Stimulated activated CD4-positive, alpha-beta T cell treated with anti-CD3 and anti-CD28 coated beads, Interleukin-1b, Interleukin-23, amount 100 ng/mL, for 1 hour (primary cell): ENCODE measurements around the gene LRFN2.

Experiments used
- DNase-seq, 2 donors: peaks; one replicate each; pipeline ENCODE4 v3.0.0-alpha.2; 2020; ENCODE audit warnings: low read depth in 2 of 2

LRFN2 gene

DNA sequence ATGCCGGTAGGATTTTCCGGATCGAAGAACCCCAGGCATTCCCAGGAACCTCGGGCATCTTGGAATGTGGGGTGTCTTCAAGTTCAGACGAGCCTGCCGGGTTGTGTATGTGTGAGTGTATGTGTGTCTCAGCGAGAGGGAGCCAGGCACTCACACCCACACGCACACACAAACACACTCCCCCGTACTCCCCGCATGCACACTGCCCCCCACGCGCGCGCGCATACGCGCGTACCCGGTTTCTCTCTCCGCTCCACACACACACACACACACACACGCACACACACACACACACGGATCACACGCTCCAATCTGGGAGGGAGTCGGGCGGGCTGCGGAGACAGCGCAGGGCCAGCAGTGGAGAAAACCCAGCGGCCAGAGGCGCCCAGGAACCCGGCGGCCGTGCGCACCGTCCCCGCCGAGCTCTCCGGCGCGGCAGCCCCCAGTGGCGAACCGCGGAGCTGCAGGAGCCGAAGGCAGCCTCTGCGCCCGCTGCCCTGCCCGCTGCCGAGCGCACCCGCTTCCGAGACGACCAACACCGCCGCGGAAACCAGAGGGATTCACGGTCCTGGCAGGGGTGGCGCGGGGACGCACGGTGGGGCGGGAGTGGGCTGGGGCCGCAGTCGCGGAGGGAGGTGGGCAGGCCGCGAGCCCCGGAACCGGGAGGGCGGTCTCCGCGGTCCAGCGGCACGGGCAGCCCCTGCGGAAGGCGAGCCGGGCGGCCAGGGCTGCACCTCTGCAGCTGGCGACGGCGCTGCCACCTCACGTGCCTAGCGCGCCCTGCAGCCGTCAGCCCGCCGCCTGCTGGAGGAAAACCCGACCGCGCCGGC is at the start of gene LRFN2:
Gene LRFN2, minus strand, starts transcription at position 125 of the 830 bp plus-strand sequence.
- peak; percentile 14 to 44 for DNase-seq

DNA sequence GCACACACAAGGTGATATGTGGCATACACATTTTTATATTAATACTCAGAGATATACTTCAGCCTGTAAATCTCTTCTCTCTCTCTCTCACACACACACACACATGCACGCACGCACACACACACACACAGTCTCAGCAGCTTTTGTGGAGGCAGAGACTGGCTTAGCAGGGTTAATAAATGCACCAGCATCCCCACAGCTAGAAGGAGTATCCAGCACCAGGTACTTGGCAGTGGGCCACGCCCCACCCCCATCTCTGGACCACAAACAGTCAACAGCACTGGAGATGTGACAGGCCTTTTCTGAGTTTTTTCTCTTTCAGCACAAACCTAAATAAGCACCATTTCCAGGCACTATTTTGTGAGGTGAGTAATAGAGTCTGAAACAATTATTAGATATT is 47.3 kb upstream of the LRFN2 start:
- DNase-seq = no peak

DNA sequence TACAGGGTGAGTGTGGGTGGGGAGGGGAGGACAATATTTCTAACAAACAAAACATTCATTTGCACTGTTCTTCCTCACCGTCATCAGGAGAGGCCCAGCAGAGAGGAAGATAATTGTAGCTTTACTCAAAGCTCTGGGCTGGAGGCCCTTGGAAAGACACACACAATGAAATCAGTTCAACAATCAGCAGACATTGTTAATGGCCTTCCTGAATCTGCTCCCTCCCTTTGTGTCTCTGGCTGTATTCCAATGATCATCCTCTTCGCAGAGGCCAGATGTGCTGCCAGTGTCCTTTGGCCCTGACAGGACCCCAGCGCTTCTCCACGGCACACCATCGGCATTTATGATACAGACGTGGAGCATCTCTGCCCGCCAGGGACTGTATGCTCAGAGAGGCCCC is 44.6 kb upstream of the LRFN2 start:
- DNase-seq = no peak

DNA sequence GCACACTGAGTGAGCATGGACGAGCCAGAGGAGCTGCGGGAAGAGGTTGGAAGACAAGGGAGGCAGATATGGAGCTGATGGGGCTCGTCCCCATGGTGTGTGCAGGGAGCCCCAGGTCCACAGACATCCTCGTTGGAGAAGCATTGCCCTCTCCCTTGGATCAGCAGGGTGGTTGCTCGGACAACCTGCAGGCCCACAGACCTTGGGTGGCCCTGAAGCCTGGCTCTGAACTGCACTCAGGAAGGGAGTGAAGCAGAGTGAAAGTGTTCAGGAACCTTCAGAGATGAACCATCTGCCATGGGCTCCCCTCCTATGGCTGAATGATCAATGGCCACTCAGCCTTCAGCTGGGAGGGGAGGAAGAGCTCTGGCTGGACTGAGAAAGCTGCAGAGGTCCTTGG is 43.3 kb upstream of the LRFN2 start:
- DNase-seq = no peak

DNA sequence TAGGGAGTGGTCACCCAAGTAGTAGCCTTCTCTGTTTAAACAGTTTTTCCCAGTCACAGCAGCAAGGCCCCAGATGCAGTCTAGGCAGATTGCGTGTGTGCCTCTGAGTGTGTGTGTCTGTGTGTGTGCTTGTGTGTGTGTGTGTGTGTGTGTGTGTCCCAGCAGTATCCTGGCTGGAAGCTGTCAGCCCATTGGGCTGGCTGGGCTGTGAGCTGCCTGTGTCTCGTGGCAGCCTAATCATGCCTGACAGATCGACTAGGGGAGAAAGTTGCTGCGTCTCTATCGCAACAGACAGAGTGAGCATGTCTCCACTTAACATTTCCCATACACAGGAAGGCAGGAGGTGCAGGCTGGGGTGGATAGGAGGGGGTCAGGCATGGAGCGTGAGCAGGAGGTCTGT is 42.9 kb upstream of the LRFN2 start:
- DNase-seq = no peak

DNA sequence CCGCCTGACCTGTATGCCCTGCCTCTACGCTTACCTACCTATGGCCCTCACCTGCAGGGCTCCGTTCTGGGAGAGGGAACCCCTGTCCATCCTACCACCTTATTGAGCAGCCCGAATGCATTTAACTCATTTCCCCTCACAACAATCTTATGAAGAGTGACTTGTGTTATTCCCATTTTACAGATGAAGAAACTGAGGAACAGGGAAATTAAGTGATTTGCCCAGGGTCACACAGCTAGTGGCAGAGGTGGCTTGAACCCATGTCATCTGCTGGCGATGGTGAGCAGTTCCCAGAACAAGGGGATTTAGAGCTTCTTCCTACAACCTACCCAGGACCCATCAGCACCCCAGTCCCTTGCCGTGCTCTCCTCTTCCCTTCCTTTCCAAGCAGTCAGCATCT is 42.3 kb upstream of the LRFN2 start:
- no peak for DNase-seq

DNA sequence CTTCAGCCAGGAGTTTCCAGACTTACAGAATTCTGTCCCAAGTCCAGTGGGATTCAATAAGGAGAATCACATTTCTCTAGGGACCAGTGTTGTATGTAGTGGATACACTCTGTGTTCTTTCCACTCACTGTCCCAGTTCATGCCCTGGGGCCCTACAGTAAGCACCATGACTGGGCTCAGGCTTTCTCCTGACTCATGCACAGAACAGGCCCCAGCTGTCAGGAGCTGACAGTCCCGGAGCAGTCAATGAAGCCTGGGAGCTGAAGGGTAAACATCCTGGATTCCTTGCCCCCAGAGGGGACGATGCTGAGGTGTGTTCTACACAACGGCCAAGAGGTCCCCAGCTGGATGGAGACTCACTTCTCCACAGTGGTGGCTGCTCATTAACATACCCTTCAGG is 40.2 kb upstream of the LRFN2 start:
- no peak for DNase-seq

DNA sequence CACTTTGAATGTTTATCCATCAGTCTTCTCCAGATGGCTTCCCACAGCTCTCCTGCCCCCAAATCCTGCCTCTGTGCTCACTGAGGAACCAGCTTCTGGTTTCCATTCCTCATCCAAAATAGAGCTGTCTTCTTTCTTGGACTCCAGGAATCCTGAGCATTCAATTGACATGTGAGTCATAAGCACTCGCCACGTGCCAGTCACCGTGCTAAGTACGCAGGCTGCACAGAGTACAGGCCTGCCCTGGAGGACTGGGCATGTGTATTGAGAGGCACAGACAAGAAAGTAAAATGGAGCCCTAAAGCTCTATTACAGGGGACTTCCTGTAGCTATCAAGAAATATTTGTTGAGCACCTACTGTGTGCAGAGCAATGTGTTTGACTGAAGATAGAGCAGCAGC is 39.7 kb upstream of the LRFN2 start:
- DNase-seq = no peak

DNA sequence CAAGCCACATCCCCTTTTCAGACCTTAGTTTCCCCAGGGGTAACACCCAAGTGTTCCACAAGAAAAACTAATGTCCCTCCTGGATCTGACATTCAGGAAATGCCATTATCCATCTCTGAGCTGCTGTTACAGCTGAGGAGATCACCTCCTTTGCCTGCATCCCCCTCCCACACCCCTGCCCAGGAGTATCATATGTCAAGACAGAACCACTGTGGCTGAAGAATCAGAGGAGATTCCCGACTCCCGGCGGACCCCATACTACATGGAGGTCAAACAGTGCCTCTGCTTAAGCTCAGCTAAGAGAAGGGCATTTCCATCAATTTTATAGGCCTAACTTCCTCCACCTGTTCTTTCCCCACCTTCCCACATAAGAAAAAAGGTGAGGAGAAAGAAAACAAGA is 36.8 kb upstream of the LRFN2 start:
- no peak for DNase-seq

DNA sequence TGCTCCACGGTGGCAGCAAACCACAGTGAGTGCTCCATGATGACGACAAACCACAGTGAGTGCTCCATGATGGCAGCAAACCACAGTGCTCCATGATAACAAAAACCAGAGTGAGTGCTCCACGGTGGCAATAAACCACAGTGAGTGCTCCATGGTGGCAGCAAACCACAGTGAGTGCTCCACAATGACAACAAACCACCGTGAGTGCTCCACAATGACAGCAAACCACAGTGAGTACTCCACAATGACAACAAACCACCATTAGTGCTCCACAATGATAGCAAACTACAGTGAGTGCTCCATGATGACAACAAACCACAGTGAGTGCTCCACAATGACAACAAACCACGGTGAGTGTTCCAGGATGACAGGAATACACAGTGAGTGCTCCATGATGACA is 36.0 kb upstream of the LRFN2 start:
- no peak for DNase-seq

DNA sequence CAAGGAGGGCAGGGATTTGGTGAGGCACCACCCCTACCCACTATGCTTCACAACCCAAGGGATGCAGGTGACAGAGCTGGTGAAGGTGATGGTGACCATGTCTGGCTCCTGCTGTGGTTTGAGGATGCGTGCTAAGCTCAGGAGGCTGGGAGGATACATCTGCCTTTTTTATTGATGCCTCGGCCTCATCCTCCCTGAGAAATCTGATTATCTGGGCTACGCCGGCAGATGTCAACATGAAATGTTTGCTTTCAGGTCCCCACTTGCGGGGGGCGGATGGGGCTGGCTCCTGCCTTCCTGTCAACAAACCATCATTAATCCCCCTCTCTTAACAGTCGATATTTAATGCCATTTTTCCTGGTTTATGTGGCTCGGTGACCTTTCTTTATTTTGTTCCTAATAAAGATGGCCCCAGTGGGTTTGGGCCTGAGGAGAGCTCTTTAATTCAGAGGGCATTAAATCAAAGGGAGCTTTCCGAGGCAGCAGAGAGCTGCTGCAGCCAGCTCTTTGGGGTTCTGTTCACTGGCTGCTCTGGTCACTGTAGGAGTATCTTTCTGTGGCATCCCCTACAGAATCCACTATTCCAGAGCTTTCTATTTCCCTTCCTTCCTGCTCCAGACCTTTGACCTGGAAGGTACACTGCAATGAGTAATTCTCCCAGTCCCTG is 33.5 kb upstream of the LRFN2 start:
- no peak for DNase-seq

DNA sequence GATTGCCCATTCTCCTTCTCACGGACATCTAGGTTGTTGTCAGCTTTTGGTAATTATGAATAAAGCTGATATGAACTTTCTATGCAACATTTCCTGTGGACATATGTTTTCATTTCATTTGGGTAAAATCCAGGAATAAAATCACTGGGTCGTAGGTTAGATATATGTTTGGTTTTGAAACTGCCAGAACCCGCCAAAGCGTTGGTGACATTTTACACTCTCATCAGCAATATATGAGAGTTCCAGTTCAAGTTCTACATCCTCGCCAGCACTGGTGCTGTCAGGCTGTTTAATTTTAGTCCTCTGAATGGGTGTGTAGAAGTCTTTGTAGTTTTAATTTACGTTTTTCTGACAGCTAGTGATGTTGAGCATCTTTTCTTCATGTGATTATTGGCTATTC is 27.5 kb upstream of the LRFN2 start:
- no peak for DNase-seq

DNA sequence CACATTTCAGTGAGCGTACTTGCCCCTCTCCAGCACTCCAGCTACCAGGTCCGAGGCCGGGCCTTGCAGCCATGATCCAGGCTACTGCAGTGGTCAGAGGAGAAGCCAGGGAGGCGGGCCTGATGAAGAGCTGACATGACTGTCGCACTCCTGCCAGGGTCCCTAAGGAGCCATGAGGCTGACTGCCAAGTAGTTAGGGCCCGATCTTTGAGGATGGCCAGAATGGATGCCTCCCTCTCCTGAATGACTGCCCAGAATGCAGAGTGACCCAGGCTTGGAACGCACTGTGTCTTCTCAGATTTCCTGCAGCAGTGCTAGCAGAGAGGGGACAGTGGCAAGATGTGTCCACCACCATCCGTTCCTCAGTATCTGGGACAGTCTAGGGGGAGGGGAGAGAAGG is 24.7 kb upstream of the LRFN2 start:
- DNase-seq = no peak

DNA sequence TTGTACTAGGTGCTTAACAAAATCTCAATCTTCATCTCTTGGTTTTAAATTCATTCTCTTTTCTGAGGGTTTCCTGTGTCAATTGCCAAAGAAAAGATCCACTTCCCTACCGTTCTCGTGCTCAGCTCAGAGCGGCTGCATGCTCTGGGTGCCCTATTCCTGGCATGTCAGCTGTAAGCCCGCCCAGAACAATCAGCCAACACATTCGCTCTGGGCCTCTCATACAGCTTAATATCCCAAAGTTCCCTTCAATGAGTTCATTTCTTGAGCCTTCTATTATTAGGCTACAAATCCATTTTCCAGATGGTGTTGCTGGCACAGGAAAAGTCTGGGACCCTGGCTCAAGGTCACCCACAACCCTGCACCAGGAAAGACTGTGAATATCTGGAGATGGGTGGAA is 24.3 kb upstream of the LRFN2 start:
- no peak for DNase-seq

DNA sequence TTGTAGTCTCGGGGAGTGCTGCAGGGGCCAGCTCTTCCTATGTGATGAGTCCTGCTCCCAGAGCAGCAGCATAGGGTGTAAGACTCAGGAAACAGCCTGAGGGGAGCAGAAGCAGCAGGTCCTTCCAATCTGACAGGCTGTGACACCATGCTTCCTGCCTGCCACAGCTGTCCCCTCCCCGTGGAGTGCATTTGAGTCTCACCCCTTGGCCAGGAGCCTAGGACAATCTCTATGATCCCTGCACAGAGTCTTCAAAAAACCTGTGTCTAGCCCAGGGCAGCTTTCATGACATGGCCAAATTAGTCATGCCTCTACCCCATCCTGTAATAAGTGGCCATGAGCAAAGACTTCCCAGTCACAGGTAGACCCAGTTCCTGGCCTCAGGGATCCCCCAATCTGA is 23.1 kb upstream of the LRFN2 start:
- no peak for DNase-seq

DNA sequence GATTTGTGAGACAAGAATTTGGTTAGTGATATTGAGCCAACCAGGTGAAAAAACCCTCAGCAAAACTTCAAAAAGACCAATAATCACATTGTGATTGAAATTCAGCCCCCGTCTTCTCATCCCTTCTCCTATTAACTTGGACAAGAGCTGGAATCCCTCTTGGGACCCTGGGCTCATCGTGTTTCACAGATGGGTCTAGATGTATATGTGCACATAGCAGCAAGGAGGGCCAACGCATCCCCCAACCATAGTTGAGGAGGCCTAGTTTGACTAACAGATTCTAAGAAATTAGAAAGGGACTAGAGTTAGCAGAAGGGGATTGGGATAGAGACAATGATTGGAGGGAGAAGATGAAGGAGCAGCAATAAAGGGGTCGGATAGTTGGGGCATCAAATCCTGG is 19.8 kb upstream of the LRFN2 start:
- DNase-seq = no peak

DNA sequence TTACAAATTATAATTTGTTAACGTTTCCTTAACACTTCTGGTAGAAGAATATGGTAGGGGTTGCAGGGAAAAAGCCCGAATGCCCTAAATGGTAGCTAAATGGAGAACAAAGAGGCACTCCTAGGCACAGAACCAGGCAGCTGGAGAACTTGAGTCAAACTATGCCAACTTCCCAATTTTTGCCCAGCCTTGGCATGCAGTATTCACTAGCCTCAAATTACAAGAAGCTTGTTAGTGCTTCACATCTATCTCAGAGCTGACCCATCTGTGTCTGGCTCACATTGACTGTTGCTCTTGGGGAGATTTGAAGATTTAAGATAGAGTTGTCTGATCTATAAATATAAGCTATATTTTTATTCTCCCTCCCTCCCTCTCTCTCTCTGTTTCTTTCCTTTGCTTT is 19.4 kb upstream of the LRFN2 start:
- no peak for DNase-seq

DNA sequence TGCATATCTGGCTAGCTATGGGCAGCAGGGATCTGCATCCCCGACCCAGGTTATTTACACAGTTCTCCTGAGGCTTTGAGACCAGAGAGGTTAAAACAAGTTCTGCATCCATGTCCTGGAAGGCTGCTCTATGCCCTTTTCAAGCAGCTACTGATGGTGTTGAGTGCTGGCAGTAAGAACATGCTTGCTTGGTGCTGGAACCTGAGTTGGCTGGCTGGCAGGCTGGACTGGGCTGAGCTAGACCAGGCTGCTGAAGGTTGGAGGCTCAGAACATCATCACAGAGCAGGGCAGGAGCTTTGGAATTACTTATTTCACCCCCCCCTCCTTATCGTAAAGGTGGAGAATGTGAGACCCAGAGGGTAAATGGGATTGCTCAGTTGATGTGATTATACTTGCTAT is 16.9 kb upstream of the LRFN2 start:
- no peak for DNase-seq

DNA sequence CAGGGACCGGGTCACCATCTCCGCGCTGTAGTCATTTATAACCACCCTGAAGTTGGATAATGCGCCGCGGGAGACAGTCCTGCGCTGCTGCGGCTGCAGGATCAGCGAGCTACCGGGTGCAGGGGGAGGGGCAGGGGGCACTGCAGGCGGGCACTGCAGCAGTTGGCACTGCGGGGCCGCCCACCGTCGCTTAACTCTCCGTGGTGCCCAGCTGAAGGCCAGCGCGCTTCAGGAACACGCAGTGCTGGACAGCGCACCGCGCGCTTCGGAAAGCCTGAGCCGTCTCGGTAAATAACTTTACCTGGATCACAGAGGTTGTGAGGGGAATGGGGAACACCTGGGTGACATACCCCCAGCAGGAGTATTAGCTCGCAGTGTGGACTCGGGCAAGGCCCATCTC is 12.4 kb upstream of the LRFN2 start:
- DNase-seq = no peak

DNA sequence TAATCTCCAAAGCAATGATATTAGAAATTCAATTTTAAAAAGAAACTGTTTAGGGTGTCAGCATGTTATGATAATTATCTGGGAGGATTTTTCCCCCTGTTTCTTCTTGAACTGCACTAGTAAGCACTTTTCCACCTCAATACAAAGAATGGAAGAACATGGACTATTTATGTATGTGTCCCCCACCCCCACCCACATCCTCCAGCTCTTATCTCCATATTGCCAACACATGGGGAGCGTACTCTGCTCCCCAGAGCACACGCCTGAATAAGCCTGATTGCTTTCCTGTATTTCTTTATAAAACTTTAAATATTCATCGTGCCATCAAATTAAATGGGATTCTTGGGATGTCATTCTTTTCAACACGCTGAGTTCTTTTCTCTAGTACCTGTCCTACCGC is 11.4 kb upstream of the LRFN2 start:
- no peak for DNase-seq

DNA sequence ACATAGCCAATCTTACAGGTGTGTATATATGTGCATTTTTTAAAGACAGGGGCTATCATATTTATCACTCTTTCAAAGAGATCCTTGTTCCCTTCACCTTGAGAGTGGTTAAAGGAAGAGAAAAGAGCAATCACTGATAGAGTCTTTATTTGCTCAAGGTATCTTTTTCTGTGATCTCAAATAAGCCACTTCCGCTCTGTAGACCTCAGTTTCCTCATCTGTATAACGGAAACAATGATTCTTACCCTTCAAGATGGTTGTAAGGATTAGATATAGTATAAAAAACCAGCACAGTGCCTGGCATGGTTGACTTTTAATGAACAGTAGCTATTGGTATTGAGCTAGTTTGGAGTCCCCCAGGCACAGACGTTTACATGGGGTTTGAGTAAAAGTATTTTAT is 10.1 kb upstream of the LRFN2 start:
- no peak for DNase-seq

DNA sequence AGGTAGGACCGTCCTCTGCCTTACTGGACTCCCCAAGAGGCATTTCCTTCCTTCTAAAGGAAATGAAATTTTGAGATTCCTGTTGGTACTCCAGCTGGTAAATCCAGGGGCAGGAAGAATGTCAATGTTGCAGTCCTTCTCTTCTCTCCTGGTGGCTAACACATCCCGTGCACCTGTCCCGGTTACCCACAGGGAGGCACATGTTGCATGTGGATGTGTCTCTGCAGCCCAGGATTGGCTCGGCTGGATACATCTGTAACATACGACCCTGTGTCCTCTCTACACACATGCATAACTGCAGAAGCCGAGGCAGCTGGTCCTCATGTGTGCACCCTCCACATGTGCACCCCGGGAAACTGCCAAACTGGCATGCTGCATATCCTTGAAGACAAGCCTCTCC is 1.3 kb upstream of the LRFN2 start:
- DNase-seq = no peak

DNA sequence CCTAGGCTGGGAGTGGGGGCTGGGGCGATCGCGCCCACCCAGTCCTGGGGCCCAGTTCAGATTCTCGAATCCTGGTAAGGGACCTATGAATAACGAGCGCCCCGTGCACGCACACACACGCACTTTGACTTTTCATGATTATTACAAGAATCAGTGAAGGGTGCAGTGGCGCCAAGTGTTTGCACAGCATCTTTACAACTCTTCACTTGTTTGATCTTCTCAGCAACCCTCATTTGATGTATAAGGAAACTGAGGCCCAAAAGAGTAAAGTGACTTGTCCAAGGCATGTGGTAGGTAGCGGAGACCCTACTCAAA is 863 bp upstream of the LRFN2 start:
- no peak for DNase-seq
